ENCODE measurements around the gene CHKA.

Gene CHKA

GRCh38 chr11:68011051-68011943 is 109.9 kb downstream of the CHKA start:
- Histone ChIP-seq H3K4me3 (replicated peaks; ENCODE audit: low read depth, low read length) (no peak overlapping the region), H3K36me3 (ENCODE audit: control insufficient read depth, insufficient read depth, low read length) (no peaks in the 10 kb centered on the region), H3K27me3 (replicated peaks; ENCODE audit: control insufficient read depth, insufficient read depth, low read length) (no peaks in the 10 kb centered on the region)
- no peak for DNase-seq (ENCODE audit: extremely low read depth, insufficient read length)
- TF ChIP-seq CTCF (IDR thresholded peaks at IDR 0.05; ENCODE audit: insufficient read depth, low read length, poor library complexity, severe bottlenecking), result no peak

GRCh38 chr11:68010090-68011041 is 110.8 kb downstream of the CHKA start, which contains the start of gene ALDH3B1:
Gene ALDH3B1, plus strand, starts transcription at chr11:68010327. Its CDS starts 4,971 bp downstream, at chr11:68015298.
- Histone ChIP-seq H3K36me3 (ENCODE audit: control insufficient read depth, insufficient read depth, low read length) (no peaks in the 10 kb centered on the region), H3K27me3 (replicated peaks; ENCODE audit: control insufficient read depth, insufficient read depth, low read length) (no peaks in the 10 kb centered on the region), H3K4me3 (replicated peaks; ENCODE audit: low read depth, low read length) (no peak within 1 kb of the TSS)
- DNase-seq (ENCODE audit: extremely low read depth, insufficient read length), result no peak
- TF ChIP-seq CTCF (IDR thresholded peaks at IDR 0.05; ENCODE audit: insufficient read depth, low read length, poor library complexity, severe bottlenecking), result no peak

- H3K27me3 ChIP-seq (replicated peaks; ENCODE audit: control insufficient read depth, insufficient read depth, low read length), result no peaks in the 10 kb centered on the region
- H3K4me3 ChIP-seq (replicated peaks; ENCODE audit: low read depth, low read length), result no peak overlapping the region
- no peak for DNase-seq (ENCODE audit: extremely low read depth, insufficient read length)
- H3K36me3 ChIP-seq (ENCODE audit: control insufficient read depth, insufficient read depth, low read length), result no peaks in the 10 kb centered on the region
- TF ChIP-seq CTCF (IDR thresholded peaks at IDR 0.05; ENCODE audit: insufficient read depth, low read length, poor library complexity, severe bottlenecking), result peak; percentile 51
Measured at GRCh38 chr11:68009391-68010089, 111.6 kb downstream of the CHKA start.

- Histone ChIP-seq H3K4me3 (replicated peaks; ENCODE audit: low read depth, low read length) (no peak overlapping the region), H3K36me3 (ENCODE audit: control insufficient read depth, insufficient read depth, low read length) (no peaks in the 10 kb centered on the region), H3K27me3 (replicated peaks; ENCODE audit: control insufficient read depth, insufficient read depth, low read length) (no peaks in the 10 kb centered on the region)
- no peak for TF ChIP-seq CTCF (IDR thresholded peaks at IDR 0.05; ENCODE audit: insufficient read depth, low read length, poor library complexity, severe bottlenecking)
- peak; percentile 49 for DNase-seq (ENCODE audit: extremely low read depth, insufficient read length)
Measured at GRCh38 chr11:68008381-68009337, 112.5 kb downstream of the CHKA start.
